RKO (cell line): Measurements from ENCODE around the gene LONRF2.

Source experiments
- DNase-seq: peaks from one replicate; pipeline ENCODE4 v3.0.0-alpha.2; 2016; ENCODE audit warnings: low spot score

Gene LONRF2

DNA sequence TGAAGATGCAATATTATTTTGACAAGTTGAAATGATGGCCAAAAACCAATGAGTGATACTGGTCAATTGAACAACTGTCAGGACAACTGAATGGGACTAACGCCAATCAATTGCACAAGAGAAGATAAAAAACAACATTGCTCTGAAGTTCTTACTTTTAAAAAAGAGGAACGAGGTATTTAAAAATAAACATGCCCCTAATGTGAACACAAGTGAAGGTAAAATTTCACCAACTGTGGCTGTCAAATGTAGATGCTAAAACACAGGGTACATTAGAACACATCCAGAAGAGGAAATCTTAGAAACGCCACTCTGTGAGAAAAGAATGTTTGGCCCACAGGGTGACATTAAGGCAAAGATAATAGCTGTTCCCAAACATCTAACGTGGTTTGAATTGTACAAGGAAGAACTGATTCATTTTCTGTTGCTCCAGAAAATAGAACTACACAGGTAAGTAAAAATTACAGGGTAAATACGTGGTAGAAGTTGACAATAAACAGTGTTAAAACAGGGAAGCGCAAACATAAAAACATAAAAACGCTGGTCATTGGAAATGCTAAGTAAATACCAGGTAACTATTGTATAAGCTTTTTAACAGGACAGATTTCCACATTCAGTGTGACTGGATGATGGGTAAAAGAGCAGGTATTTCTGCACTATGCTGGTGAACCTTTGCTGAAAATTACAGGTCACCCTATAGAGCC is 20.3 kb downstream of the LONRF2 start:
- no peak for DNase-seq

DNA sequence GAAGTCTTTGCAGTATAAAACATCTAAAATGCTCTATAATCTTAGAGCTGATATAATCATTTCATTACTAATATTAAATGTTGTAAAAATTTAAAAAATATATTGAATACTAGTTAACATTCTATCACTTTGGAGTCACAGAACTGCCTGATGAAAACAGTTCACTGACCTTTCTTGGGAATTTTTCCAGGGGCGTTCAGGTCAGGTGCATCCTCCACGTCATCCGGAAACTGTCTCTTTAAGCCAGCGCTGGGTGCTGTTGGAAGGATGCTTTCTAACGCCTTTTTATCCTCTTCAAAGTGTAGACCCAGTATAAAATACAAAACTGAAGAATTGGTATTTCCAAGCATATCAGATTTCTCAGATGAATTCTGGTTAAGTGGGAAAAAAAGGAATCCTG is 22.8 kb downstream of the LONRF2 start:
- DNase-seq, result no peak

DNA sequence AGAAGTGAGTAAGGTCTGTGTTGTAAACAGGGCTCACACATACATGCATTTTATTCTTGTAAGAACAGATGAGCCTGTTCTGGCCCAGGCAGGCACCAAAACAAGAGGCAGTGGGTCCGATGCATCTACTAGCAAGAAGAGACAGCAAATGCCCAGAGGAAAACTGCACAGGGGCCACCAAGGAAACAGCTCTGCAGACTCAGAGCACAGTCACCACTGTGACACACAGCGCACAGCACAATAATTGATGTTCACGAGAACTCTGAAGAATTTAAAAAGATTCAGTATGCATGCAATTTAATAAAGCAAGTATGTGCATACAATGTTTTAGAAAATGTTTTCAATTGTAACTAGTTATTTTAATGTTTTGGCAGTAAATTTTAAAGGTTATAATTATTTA is 24.8 kb downstream of the LONRF2 start:
- DNase-seq, result peak; percentile 52

DNA sequence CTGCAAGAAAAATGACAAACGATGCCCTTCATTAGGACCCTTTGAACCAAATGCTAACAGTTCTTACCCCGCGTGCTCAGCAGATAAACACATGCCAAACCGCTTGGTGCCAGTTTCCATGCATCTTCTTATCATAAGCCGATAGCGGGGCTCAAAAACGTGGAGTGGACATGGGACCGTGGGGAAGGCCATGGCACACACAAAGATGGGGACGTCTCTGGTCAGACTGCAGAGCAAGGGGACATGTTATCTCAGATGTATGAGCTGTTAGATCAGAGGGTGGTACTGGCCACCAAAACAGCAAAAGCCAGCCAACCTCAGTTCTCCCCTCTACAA is 28.2 kb downstream of the LONRF2 start:
- no peak for DNase-seq

GRCh38 chr2:100293341-100294161 is 28.8 kb downstream of the LONRF2 start:
- no peak for DNase-seq

- DNase-seq, result peak; percentile 61
These were observed 30.2 kb downstream of the LONRF2 start for GRCh38 chr2:100292022-100292580.

GRCh38 chr2:100291152-100291970 is 30.9 kb downstream of the LONRF2 start:
- peak; percentile 80 for DNase-seq

DNA sequence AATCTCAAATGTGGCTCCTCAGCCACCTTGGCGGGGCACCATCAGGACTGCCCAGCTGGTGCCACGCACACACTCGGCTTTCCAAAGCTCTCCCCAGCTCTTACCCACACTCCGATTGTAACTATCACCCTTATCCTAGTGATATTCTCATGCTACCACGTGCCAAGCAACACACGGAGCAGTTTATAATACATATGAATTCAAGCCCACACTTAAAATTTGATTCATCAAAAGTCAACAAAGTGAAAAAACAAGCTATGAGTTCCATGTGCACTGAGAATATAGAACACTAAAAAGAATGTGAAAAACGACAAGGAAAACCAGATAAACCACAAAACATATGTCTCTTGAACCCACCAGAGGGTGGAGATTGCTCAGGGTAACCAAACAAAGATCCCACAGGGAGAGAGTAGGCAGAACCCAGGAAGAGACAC is 31.6 kb downstream of the LONRF2 start:
- DNase-seq, result no peak

- DNase-seq, result peak; percentile 66
These were observed 33.3 kb downstream of the LONRF2 start for GRCh38 chr2:100289020-100289419.

GRCh38 chr2:100286318-100286717 is 36.0 kb downstream of the LONRF2 start:
- DNase-seq, result no peak

- no peak for DNase-seq
These were observed 36.6 kb downstream of the LONRF2 start for GRCh38 chr2:100285691-100286090.

DNA sequence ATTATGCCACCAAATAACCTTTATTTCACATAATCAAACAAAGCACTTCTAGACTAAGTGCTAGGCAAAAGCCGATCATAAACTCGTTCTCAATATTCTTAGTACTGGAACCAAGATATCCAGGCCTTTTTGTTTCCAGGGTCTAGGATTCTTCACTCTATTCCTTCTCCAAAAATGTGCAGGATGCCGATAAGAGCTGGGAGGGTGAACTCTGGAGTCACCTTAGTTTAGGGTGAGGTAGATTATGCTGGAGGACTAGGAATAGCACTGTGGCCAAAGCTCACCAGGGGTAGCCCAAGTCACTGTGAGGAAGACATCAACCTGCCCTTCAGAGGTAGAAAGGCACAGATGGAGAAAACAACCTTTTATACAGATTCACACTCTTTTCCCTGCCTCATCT is 37.3 kb downstream of the LONRF2 start:
- DNase-seq, result no peak

DNA sequence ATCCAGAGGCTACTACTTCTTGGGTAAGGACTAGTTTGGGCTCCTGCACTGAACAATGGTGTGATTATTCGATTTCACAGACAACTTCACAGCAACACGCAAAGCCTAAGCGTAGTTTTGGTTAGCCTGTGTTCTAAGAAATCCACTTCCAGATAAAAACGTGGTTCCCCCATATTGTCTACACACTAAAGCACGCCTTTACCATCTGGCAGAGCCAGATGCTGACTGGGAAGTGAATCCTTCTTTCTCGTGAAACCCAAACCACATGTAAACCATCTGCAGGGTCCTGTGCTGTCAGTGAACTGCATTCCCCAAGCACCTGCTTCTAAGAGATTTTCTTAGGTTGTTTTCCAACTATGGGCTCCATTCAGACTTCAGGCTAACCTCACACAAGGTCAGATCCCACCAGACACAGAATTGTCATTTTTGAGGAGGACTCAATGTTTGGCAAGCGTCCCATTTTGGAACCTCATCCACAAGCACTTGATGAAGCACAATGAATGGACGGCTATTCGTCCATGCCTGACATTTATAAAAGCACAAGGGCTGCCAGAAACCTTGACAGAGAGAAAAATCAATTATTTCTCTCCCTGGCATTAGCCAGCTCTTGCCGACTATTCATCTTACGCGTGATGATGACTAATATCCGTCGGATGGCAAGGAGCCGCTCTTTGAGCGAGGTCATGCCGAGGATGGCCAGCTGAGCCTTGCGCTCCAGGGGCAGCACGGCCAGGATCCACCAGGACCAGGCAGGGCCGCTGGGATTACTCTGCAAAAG is 38.4 kb downstream of the LONRF2 start:
- peak; percentile 79 for DNase-seq

- no peak for DNase-seq
These were observed 40.5 kb downstream of the LONRF2 start for GRCh38 chr2:100281521-100282438.

DNA sequence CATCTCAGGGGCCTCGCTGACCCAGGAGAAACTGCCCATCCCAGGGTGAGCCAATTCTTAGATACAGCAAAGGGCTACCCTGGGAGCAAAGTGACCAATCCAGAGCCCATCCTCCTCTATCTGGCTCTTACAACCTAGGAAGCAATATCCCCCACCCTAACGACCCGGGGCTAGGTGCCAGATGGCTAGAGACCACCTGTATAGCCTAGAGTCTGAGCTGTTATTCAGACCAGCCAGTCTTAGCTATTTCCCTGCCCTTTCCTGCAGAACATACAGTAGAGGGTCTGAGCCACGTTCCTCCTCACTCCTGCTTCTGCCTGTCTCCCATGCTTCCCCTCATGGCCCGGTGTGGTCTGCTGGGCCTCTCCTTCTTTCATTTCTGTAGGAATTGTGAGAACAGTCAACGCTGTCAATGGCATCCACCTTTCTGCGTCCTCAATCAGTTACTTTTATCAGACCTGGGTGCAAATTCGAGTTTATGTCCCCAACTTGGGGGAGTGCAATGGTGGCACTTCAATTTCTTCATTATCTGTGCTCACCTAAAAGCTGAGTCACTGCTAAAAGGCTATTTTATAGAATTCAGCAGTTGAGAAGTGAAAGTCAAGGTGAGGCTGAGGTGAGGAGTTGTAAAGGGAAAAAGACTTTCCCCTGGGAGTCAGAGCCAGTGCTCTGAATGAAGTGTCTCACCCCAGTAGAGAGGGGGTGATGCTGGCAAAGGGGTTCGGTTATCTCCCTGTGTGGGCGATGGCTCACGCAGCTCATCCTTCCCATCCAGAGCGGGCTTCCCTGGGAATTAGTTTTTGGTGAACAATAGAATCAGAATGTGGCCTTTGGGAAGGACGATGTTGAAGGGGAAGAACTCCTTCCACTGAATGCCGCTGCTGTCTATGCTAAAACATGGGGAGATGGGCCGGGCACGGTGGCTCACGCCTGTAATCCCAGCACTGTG is 42.4 kb downstream of the LONRF2 start:
- no peak for DNase-seq

DNA sequence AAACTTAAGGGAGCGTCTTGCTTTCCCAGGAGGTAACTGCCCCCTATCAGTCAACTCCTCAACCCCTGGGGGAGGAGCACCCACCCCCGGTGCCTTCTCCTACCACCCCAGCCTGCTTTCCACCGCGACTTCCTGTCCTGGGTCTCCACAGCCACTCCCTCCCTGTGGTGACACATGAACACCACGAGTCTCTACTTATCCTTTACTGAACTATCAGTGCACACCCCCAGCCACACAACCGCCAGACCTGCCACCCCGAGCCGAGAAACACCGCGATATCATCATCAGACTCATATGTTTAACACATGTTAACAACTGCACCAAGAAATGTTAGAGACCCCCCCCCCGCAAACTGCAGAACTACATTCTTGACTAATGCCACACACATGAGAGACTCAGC is 43.3 kb downstream of the LONRF2 start:
- no peak for DNase-seq

DNA sequence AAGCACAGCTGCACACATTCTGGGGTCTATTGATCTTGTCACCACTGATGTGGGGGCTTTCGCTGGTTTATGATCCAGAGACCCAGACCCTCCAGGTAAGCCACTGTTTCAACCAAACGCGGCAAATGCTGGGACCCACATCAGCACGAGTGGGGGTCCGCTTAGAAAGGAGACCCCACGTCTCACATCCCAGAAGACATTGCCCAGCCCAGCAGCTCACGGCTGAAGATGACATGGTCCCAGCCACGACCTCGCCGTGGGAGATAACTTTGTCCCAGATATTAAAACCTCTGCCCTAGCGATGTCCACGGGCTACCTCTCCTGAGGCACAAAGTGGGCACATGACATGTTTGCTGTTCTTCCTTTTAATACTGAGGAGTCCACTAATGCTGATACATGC is 43.8 kb downstream of the LONRF2 start:
- DNase-seq, result no peak

GRCh38 chr2:100277540-100278207 is 44.6 kb downstream of the LONRF2 start:
- no peak for DNase-seq

- no peak for DNase-seq
These were observed 45.6 kb downstream of the LONRF2 start for GRCh38 chr2:100276716-100277115.
